Measurements from ENCODE around the gene SMC3.
A peak's percentile ranks its signal among the peaks of the same experiment; 100 is the strongest.

SMC3 gene

DNA sequence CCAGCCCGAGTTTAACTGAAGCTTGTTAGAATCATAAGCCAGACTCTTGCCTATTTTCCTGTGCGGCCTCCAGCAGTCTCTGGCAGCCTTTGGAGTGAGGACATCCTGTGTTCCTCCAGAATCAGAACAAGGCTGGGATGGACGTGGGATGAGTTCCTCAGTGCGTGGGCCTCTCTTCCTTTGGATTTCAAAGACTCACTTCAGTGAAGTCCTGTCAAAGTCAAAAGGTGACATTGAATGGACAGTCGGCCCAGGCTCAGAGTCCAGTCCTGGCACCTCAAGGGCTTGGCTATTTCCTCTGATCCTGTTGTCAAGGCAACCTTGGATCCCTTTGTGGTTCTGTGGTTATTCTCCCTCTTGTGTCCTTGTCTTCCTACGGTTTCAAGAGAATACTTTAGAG lies 21.4 kb upstream of the SMC3 start:
- no peak for DNase-seq

- peak; percentile 78 for DNase-seq
Observed at GRCh38 chr10:110546499-110547110, 20.9 kb upstream of the SMC3 start.

DNA sequence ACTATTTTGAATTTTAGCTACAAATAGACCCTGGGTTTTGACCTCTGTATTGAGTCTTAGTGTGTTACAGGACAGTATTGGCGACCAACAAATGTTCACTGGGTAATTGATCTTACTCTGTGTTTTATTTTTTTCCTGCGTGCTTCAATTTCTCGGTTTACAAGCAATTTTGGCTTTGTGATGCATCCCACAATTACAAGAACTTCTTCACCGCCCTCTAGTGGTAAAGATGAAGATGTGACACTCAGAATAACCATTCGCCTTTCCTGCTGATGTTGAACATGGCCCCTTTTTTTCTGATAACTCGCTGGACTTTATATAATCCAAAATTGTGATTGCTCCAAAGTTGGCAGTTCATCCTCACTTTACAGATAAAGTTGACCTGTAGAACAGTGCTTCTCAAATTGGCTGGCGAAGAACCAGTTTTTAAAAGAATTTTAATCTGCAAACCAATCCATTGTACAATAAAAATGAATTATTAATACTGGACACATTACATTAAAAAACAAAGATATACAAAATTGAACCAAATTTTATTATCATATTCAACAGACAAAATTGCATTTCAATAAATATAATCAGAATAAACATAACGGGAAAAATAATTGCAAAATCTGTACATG lies 20.2 kb upstream of the SMC3 start:
- peak; percentile 78 for DNase-seq

DNA sequence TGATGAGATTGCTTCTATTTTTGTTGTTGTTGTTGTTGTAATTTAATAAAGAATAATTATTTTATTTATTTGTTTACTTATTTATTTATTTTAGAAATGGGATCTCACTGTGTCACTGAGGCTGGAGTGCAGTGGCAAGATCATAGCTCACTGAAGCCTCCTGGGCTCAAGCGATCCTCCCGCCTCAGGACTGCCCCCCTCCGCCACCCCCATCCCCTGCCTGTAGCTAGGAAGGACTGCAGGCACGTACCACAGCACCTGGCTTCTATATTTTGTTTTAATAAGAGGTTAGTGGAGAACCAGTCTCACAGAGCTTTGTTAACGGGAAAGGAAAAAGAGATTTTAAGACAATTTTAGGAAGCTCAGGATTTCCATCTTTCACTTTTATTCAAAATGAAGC lies 19.5 kb upstream of the SMC3 start:
- no peak for DNase-seq

GRCh38 chr10:110549211-110549610 lies 18.3 kb upstream of the SMC3 start:
- DNase-seq = no peak

DNA sequence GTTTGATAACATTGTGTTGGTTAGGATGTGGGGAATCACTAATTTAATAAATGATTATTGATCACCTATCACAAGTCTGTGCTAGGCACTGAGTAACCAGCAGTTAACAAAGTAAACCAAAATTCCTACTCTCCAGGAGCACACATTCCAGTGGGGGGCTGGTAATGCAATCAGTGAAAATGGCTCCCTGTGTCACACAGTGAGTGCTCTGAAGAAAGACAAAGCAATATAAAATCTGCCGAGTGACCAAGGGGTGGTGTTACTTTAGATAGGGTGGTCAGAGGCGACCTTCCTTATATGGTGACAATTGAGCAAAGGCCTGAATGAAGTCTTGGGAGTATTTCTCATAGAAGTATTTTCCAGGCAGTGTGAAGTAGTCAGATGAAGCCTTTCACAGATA lies 13.6 kb upstream of the SMC3 start:
- DNase-seq = no peak

- DNase-seq = no peak
Observed at GRCh38 chr10:110556296-110556695, 11.2 kb upstream of the SMC3 start.

DNA sequence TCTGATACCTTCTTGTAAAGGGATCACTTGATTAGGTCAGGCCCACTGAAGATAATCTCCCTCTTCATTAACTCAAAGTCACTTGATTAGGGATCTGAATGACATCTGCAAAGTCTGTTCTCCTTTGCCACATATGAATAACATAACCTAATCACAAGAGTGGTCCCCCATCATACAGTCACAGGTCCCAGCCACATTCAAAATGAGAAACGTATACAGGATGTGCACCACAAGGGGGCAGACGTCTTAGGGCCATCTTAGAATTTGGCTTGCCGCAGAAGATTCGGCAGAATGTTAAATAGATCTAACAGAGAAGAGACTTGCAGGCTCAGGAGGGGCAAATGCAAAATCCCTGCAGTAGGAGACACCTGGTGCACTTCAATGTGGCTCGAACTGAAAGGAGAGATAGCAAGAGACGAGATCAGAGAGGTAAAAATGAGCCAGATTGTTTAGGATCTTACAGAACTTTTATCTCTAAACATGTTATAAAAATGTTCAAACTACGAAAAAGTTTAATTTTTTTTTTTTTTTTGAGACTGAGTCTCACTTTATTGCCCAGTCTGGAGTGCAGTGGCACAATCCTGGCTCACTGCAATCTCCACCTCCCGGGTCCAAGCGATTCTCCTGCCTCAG lies 10.4 kb upstream of the SMC3 start:
- peak; percentile 69 for DNase-seq

DNA sequence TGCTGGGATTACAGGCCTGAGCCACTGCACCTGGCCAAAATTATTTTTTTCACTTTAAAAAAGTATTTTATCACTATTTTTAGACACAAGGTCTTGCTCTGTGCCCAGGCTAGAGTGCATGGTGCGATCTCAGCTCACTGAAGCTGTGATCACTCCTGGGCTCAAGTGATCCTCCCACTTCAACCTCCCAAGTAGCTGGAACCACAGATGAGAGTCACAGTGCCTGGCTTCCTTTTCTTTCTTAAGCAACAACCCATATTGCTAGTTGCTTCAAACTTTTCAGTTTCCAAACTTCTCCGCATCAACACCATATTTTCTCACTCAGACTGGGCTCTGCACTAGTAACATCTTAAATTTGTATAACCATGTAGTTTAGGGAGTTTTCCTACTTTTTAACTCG lies 9.5 kb upstream of the SMC3 start:
- peak; percentile 72 for DNase-seq

GRCh38 chr10:110560012-110560411 lies 7.5 kb upstream of the SMC3 start:
- no peak for DNase-seq

GRCh38 chr10:110561292-110561691 lies 6.2 kb upstream of the SMC3 start:
- DNase-seq = no peak

- no peak for DNase-seq
Observed at GRCh38 chr10:110562348-110562747, 5.1 kb upstream of the SMC3 start.

DNA sequence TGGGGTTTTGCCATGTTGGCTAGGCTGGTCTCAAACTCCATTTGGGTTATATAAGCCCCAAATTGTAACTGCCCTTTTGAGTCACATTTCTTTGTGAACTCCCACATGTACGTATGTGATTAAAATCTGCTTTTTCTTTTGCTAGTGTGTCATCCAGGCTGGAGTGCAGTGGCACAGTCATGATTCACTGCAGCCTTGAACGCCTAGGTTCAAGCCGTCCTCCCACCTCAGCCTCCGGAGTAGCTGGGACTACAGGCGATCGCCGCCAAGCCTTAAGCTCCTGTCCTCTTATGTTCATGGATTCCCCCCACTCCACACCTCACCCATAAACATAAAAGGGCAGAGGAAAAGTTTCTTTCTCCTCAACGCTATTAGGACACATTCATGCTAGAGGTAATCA lies 4.4 kb upstream of the SMC3 start:
- no peak for DNase-seq

DNA sequence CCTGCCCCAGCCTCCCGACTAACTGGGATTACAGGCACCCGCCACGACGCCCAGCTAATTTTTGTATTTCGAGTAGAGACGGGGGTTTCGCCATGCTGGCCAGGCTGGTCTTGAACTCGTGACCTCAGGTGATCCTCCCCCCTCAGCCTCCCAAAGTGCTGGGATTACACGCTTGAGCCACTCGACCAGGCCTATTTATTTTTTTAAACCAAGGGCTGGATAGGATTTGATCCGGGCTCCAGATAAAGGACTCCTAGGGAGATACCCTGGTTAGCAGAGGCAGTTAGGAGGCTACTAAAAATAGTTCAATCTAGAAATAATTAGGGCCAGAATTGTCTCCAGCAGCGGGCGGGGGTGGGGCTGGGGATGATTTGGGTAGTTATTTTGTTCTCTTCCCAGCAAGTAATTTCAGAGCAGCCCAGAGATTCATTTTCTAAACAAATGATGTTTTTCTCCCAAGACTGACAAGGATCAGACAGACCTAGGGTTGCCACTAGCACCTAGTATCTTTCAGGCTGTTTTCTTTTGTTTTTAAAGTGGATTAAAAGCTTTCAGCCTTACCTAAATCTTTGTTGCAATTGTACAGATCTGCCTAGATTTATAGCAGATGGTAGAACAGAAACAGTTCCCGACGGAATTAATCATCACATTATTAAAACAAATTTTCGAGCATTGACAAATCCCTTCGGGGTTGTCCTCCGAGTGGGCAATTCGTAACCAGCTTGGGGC lies 859 bp upstream of the SMC3 start:
- no peak for DNase-seq

DNA sequence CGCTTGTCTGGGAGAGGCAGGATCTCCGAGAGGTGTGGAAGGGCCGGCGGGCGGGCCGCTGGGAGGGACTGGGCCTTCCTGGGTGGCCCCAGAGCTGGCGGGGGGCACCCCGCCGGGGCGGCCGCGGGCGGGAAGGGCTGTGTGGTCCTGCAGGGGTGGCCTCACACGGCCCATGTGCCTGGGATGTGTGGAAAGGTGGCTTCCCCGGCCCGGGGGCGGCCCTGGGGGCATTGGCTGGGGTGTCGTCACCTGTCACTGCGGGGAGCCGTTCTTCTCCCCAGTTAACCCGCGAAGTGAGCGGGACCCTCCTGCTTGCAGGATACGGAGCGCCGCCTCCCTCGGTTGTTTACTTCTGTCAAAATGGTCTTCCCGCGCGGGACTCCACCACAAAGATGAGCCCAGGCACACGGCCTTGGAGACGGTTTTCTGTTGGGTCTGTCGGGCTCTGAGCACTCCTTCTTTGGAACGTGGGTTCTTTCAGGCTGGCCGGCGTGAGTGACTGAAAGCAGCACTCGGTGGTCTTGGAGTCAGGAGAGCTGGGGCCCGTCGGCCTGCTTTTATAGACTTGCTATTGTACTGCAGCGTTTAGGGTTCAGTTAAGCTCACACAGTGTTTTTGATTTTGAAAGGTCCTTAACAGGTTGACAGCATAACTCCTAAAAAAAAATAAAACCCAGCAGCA lies 700 bp downstream of the SMC3 start:
- DNase-seq = peak; percentile 22

DNA sequence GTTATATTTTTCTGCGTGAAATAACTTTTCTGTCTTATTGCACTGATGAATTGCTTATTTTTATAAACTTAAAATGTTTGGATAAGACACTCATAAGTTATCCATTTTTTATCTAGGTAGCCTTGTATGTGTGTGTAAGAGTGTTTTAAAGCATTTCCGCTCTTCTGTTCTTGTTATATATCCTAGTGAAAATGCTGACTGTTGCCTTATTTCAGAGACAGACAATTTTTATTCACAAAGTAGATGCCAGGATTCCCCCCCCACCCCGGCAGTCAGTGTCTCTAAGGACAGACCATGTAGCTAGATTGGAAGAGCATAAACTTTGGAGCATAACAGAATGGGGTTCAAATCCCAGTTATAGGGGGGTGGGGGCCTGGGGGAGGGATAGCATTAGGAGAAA lies 1.6 kb downstream of the SMC3 start:
- no peak for DNase-seq

DNA sequence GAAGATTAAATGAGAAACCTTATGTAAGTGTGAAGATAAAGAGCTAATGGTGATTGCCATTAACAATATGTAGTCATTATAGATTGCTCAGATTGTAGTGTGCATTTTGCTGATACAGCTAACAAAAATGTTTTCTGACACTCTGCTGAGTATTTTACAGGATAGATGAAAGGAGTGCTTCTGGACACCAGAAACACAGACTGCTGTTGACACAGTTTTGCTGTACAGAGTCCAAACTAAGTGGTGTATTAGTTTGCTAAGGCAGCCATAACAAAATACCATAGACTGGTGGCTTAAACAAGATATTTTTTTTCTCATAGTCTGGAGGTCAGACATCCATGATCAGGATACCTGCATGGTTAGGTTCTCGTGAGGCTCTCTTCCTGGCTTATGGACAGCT lies 2.2 kb downstream of the SMC3 start:
- DNase-seq = no peak

- no peak for DNase-seq
Observed at GRCh38 chr10:110571093-110571743, 3.7 kb downstream of the SMC3 start.

- no peak for DNase-seq
Observed at GRCh38 chr10:110572862-110573261, 5.4 kb downstream of the SMC3 start.

DNA sequence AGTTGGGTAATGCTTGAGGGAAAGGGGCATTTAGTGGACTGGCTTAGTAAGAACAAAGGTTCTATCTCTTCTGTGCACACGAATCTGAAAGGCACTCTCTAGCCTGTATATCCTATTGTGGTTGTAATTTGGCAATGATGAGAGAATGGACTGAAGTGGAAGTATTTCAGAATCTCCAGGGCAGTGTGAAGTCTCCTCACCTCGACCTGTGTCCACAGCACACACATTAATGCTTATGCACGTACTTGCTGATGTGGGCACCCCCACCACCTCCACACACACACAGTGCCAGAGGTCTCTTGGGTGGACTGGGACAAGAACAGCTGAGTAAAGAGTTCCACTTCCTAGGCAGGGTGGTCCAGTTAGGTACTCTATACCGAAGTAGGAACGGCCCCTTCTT lies 6.9 kb downstream of the SMC3 start:
- DNase-seq = no peak

DNA sequence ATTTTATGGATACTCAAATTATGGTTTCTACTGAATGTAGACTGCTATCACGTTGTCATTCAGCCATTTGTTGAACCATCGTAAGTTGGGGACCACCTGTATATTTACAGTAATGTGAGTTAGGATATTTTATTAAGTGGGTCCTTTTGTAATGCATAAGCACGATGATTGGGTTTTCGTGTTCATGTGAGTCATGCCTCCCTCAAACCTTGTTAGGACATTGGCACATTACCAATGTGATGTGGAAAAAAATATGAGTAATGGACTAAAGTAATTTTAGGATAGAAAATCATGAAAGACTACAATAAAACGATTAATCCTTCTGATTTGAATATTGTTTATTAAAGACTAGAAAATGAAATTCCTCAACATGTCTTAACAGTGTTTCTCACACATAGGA lies 8.7 kb downstream of the SMC3 start:
- DNase-seq = no peak

DNA sequence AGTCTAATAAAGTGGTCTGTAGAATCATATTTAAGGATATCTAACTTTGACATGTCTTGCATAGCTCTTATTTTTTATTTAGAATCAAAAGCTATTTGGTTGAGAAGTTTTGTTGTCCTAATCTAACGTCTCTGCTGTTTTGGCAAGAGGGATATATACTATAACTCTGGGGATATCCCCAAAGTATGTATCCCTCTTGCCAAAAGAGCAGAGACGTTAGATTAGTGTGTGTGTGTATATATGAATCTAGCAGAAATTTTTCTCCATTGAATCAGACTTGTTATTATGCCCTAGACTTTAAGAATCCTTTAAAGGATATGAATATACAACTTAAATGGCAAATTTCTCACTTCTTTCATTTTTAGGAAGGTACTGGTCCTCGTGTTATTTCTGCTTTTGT lies 9.6 kb downstream of the SMC3 start:
- DNase-seq = no peak

DNA sequence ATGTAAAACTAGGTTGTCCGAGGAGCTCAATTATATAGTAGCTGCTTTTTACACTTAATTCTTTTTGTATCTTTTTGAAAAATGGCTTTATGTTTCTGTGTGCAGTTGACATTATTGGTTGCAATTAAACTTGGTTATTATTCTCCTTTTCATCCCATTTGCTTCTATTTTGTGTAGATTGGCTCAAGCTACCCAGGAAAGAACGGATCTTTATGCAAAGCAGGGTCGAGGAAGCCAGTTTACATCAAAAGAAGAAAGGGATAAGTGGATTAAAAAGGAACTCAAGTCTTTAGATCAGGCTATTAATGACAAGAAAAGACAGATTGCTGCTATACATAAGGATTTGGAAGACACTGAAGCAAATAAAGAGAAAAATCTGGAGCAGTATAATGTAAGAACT lies 16.5 kb downstream of the SMC3 start:
- no peak for DNase-seq

Measured in inflammatory macrophage treated with lipopolysaccharide for 4 hours (primary cell).